ENCODE data around the gene BAIAP2.

BAIAP2 gene

GRCh38 chr17:81037798-81038733, 3.1 kb downstream of the BAIAP2 start:
- DNase-seq, result no peak

GRCh38 chr17:81039096-81039495, 4.1 kb downstream of the BAIAP2 start:
- no peak for DNase-seq

- no peak for DNase-seq
Observed at GRCh38 chr17:81039854-81040758, 5.2 kb downstream of the BAIAP2 start.

- DNase-seq, result no peak
Observed at GRCh38 chr17:81040791-81041337, 5.9 kb downstream of the BAIAP2 start.

- DNase-seq, result no peak
Observed at GRCh38 chr17:81042606-81043005, 7.7 kb downstream of the BAIAP2 start.

- no peak for DNase-seq
Observed at GRCh38 chr17:81043319-81043724, 8.4 kb downstream of the BAIAP2 start.

GRCh38 chr17:81043725-81044427, 8.9 kb downstream of the BAIAP2 start:
- no peak for DNase-seq

GRCh38 chr17:81044428-81044763, 9.4 kb downstream of the BAIAP2 start:
- DNase-seq, result no peak

- DNase-seq, result no peak
Observed at GRCh38 chr17:81044764-81045589, 10.0 kb downstream of the BAIAP2 start.

GRCh38 chr17:81045590-81046095, 10.7 kb downstream of the BAIAP2 start:
- no peak for DNase-seq

GRCh38 chr17:81046132-81046769, 11.3 kb downstream of the BAIAP2 start:
- DNase-seq, result no peak

GRCh38 chr17:81046770-81047359, 11.9 kb downstream of the BAIAP2 start:
- DNase-seq, result no peak

- no peak for DNase-seq
Observed at GRCh38 chr17:81048827-81049371, 13.9 kb downstream of the BAIAP2 start.

- peak; percentile 23 for DNase-seq
Observed at GRCh38 chr17:81049372-81049911, 14.5 kb downstream of the BAIAP2 start.

GRCh38 chr17:81049973-81050551, 15.1 kb downstream of the BAIAP2 start:
- no peak for DNase-seq

GRCh38 chr17:81050645-81051625, 16.0 kb downstream of the BAIAP2 start:
- no peak for DNase-seq

GRCh38 chr17:81052199-81052997, 17.4 kb downstream of the BAIAP2 start:
- no peak for DNase-seq
